Tibial nerve (tissue), 3 donors: ENCODE measurements around the gene VAMP3.

Source experiments
- POLR2A ChIP-seq, 2 donors: fragments of 450-650 bp; IDR thresholded peaks; one replicate each; pipeline ENCODE4 v1.6.1; 2017; ENCODE audit warnings: antibody characterized with exemption in 2 of 2, mild to moderate bottlenecking in 2 of 2, moderate library complexity in 2 of 2
- TF ChIP-seq, protein P1 (sequence below), 5 experiments: fragments of 200-600 bp in 3 of 5; fragments of 450-650 bp in 2 of 5; sonication (generic) in 3 of 5; IDR thresholded peaks; one replicate each; pipeline ENCODE4 v1.5.1; 2016 to 2019; ENCODE audit warnings: antibody characterized with exemption in 5 of 5, mild to moderate bottlenecking in 3 of 5, moderate library complexity in 2 of 5

DNA sequence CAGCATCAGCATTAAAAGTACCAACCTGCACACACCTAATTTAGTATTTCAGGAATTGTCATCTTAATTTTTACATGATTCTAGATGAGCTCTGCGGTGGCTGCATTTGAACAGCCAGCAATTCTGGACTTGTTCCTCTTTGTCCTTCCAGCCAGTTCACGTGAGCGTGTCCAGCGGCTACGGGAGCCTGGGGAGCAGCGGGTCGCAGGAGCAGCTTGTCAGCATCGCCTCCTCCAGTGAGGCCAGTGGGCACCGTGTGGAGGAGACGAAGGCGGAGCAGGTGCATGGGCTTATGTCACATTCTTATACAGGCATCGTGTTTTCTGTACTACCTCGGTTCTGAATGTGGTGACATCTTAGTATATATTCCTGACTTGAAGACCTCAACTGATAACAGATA, 38.6 kb downstream of the VAMP3 start:
- TF ChIP-seq POLR2A (IDR thresholded peaks at IDR 0.05): no peak
- TF ChIP-seq, protein P1, sequence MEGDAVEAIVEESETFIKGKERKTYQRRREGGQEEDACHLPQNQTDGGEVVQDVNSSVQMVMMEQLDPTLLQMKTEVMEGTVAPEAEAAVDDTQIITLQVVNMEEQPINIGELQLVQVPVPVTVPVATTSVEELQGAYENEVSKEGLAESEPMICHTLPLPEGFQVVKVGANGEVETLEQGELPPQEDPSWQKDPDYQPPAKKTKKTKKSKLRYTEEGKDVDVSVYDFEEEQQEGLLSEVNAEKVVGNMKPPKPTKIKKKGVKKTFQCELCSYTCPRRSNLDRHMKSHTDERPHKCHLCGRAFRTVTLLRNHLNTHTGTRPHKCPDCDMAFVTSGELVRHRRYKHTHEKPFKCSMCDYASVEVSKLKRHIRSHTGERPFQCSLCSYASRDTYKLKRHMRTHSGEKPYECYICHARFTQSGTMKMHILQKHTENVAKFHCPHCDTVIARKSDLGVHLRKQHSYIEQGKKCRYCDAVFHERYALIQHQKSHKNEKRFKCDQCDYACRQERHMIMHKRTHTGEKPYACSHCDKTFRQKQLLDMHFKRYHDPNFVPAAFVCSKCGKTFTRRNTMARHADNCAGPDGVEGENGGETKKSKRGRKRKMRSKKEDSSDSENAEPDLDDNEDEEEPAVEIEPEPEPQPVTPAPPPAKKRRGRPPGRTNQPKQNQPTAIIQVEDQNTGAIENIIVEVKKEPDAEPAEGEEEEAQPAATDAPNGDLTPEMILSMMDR (IDR thresholded peaks at IDR 0.05): no peak
